Measurements from ENCODE around the gene FCGBP. TPM values are rescaled to one million over a fixed set of nuclear protein-coding genes. Genes with fewer than 3 reads are reported as not detected.

The FCGBP gene
- polyA plus RNA-seq, 1 experiment = 0.01 TPM

- TF ChIP-seq CTCF (IDR thresholded peaks at IDR 0.05; ENCODE audit: insufficient read depth, low read depth, low read length) = no peak
- no peak overlapping the region for H3K4me3 ChIP-seq (ENCODE audit: low read depth, low read length)
- peaks cover 1% of the 10 kb centered on the region for H3K27me3 ChIP-seq (ENCODE audit: control insufficient read depth, insufficient read depth, low read length)
- ChIA-PET POLR2A (no interaction called here), CTCF (no interaction called here)
- no peaks in the 10 kb centered on the region for H3K36me3 ChIP-seq (ENCODE audit: control insufficient read depth, insufficient read depth, low read length)
- no peak for DNase-seq (ENCODE audit: low read depth)
Observed at GRCh38 chr19:39919976-39920375, 14.5 kb downstream of the FCGBP start.

DNA sequence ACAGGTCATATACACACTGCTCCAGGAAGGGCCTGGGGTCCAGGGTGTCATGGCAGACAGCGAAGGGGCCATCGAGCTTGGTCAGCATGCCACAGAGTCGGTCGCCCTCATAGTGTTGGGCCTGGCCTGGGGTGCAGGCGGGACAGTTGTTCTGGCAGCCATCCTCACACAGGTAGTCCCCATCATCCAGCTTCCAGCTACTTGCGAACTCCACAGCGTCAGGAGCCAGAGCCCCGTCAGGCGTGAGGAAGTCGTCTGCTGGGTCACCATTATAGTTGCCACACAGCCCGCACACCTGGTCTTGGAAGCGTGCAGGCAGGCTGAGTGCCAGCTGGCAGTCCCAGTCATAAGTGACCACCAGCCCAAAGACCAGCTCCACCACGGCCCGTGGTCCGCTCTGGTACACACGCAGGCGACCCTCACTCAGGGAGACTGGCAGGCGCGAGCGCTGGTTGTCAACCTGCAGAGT is 16.2 kb downstream of the FCGBP start:
- H3K27me3 ChIP-seq (ENCODE audit: control insufficient read depth, insufficient read depth, low read length) = peaks cover 1% of the 10 kb centered on the region
- TF ChIP-seq CTCF (IDR thresholded peaks at IDR 0.05; ENCODE audit: insufficient read depth, low read depth, low read length) = no peak
- ChIA-PET CTCF (no interaction called here), POLR2A (no interaction called here)
- no peak for DNase-seq (ENCODE audit: low read depth)
- H3K36me3 ChIP-seq (ENCODE audit: control insufficient read depth, insufficient read depth, low read length) = no peaks in the 10 kb centered on the region
- H3K4me3 ChIP-seq (ENCODE audit: low read depth, low read length) = no peak overlapping the region

- CTCF ChIA-PET = no interaction called here
Observed at GRCh38 chr19:39917561-39918182, 16.8 kb downstream of the FCGBP start.

DNA sequence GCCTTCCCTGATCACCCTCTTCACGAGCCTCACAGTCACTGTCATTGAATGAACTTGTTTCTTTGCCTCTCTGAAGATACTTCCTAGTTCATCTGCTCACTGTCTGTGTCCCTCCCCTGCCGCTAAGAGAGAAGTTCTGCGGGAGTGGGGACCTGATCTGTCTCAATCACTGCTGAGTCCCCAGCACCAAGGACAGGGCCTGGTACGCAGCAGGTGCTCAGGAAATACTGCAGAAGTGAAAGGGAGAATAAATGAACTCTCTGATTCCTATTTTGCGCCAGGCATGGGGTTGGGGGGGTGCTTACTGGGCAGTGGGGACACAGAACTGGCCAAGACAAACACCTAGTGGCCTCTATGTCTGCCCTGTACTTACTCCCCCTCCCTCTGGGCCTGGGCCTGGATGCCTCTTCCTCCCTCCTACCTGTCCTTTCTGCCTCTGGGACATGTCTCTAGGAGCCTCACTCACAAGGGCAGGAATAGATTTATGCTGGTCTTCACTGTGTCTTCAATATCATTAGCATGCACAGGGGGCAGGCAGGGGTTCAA is 17.5 kb downstream of the FCGBP start:
- Histone ChIP-seq H3K36me3 (ENCODE audit: control insufficient read depth, insufficient read depth, low read length) (no peaks in the 10 kb centered on the region), H3K4me3 (ENCODE audit: low read depth, low read length) (no peak overlapping the region), H3K27me3 (ENCODE audit: control insufficient read depth, insufficient read depth, low read length) (peaks cover 1% of the 10 kb centered on the region; the same call in 1 of the 2 replicates)
- no peak for TF ChIP-seq CTCF (IDR thresholded peaks at IDR 0.05; ENCODE audit: insufficient read depth, low read depth, low read length)
- ChIA-PET CTCF (no interaction called here), POLR2A (no interaction called here)
- DNase-seq (ENCODE audit: low read depth) = no peak

More at GRCh38 chr19:39917561-39918182, 16.8 kb downstream of the FCGBP start:
- POLR2A ChIA-PET = no interaction called here
- no peak for TF ChIP-seq CTCF (IDR thresholded peaks at IDR 0.05; ENCODE audit: insufficient read depth, low read depth, low read length)
- H3K36me3 ChIP-seq (ENCODE audit: control insufficient read depth, insufficient read depth, low read length) = no peaks in the 10 kb centered on the region
- DNase-seq (ENCODE audit: low read depth) = no peak
- H3K27me3 ChIP-seq (ENCODE audit: control insufficient read depth, insufficient read depth, low read length) = peaks cover 1% of the 10 kb centered on the region
- H3K4me3 ChIP-seq (ENCODE audit: low read depth, low read length) = no peak overlapping the region

- Histone ChIP-seq H3K27me3 (ENCODE audit: control insufficient read depth, insufficient read depth, low read length) (peaks cover 1% of the 10 kb centered on the region; the same call in 1 of the 2 replicates), H3K4me3 (ENCODE audit: low read depth, low read length) (no peak overlapping the region), H3K36me3 (ENCODE audit: control insufficient read depth, insufficient read depth, low read length) (no peaks in the 10 kb centered on the region)
- ChIA-PET POLR2A (no interaction called here), CTCF (no interaction called here)
- DNase-seq (ENCODE audit: low read depth) = no peak
- no peak for TF ChIP-seq CTCF (IDR thresholded peaks at IDR 0.05; ENCODE audit: insufficient read depth, low read depth, low read length)
Observed at GRCh38 chr19:39916236-39916635, 18.2 kb downstream of the FCGBP start.

Measured in BJ (cell line).